HEK293T (cell line): ENCODE measurements around the gene RAP1GAP.

Experiments
- BHLHE40 ChIP-seq: fragments of 450-650 bp; IDR thresholded peaks from 2 replicates; pipeline ENCODE4 v1.6.1; 2016; ENCODE audit warnings: mild to moderate bottlenecking, moderate library complexity, borderline replicate concordance
- CTBP1 ChIP-seq: fragments of 450-650 bp; IDR thresholded peaks from 2 replicates; pipeline ENCODE4 v1.6.1; 2016; ENCODE audit warnings: borderline replicate concordance
- FOXK2 ChIP-seq: fragments of 450-650 bp; IDR thresholded peaks from 2 replicates; pipeline ENCODE4 v1.6.1; 2016; ENCODE audit warnings: mild to moderate bottlenecking
- HDGF ChIP-seq: fragments of 450-650 bp; IDR thresholded peaks from 2 replicates; pipeline ENCODE4 v1.6.1; 2017; ENCODE audit warnings: antibody characterized with exemption, borderline replicate concordance
- L3MBTL2 ChIP-seq: fragments of 450-650 bp; conservative IDR thresholded peaks from 2 replicates; pipeline ENCODE4 v1.6.1; 2016; ENCODE audit warnings: mild to moderate bottlenecking
- NFRKB ChIP-seq: fragments of 450-650 bp; IDR thresholded peaks from 2 replicates; pipeline ENCODE4 v1.6.1; 2016; ENCODE audit warnings: mild to moderate bottlenecking, moderate library complexity
- SUZ12 ChIP-seq: fragments of 450-650 bp; IDR thresholded peaks from 2 replicates; pipeline ENCODE4 v1.6.1; 2016; ENCODE audit warnings: mild to moderate bottlenecking
- ZNF384 ChIP-seq: fragments of 450-650 bp; IDR thresholded peaks from 2 replicates; pipeline ENCODE4 v1.6.1; 2016

GRCh38 chr1:21584096-21584495 is 85.1 kb downstream of the RAP1GAP start:
- no peak for TF ChIP-seq FOXK2
- no peak for TF ChIP-seq CTBP1
- TF ChIP-seq NFRKB, result no peak
- no peak for TF ChIP-seq ZNF384
- TF ChIP-seq L3MBTL2, result no peak
- no peak for TF ChIP-seq BHLHE40
- TF ChIP-seq SUZ12, result no peak
- TF ChIP-seq HDGF, result no peak
